LNCAP (cell line): ENCODE measurements around the gene DNMBP.

Experiments
- TF ChIP-seq, protein P1 (sequence below): fragments of 450-650 bp; IDR thresholded peaks from 2 replicates; pipeline ENCODE4 v1.5.1; 2017; ENCODE audit warnings: mild to moderate bottlenecking

The DNMBP gene

DNA sequence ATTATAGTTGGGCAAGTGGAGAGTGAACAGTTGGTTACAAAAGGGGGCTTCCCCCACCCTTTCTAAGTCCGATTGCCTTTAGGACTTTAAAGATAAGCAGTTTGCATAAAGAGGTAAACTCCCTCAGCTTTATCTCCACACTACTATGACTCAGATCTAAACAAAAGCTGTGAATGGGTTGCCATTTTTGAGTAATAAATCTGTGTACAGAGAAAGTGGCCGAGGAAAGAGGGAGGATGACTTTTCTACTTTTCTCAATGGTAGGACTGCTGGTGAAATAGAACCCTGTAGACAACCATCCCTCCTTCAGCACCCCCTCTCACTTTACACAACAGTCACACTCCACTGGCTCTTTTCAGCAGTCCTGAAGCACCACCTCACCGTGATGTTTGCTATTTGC lies 71.2 kb downstream of the DNMBP start:
- TF ChIP-seq, protein P1, sequence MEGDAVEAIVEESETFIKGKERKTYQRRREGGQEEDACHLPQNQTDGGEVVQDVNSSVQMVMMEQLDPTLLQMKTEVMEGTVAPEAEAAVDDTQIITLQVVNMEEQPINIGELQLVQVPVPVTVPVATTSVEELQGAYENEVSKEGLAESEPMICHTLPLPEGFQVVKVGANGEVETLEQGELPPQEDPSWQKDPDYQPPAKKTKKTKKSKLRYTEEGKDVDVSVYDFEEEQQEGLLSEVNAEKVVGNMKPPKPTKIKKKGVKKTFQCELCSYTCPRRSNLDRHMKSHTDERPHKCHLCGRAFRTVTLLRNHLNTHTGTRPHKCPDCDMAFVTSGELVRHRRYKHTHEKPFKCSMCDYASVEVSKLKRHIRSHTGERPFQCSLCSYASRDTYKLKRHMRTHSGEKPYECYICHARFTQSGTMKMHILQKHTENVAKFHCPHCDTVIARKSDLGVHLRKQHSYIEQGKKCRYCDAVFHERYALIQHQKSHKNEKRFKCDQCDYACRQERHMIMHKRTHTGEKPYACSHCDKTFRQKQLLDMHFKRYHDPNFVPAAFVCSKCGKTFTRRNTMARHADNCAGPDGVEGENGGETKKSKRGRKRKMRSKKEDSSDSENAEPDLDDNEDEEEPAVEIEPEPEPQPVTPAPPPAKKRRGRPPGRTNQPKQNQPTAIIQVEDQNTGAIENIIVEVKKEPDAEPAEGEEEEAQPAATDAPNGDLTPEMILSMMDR = no peak

DNA sequence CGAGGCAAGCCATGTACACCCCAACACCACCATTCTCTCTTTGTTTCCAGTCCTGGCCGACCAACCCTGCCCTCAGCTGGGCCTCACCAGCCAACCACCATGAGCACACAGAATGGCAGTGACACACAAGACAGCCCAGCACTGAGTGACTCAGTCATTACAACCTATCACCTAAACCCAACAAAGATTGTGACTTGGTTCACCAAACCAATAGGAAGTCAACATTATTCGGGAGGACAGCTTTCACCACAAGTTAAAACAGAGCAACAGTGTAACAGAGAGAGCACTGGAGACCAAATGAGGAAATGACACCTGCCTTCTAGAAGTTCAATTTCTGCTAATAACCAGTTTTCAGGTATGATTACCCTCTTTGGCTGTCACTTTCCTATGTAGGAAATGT lies 72.1 kb downstream of the DNMBP start:
- TF ChIP-seq, protein P1 = no peak

DNA sequence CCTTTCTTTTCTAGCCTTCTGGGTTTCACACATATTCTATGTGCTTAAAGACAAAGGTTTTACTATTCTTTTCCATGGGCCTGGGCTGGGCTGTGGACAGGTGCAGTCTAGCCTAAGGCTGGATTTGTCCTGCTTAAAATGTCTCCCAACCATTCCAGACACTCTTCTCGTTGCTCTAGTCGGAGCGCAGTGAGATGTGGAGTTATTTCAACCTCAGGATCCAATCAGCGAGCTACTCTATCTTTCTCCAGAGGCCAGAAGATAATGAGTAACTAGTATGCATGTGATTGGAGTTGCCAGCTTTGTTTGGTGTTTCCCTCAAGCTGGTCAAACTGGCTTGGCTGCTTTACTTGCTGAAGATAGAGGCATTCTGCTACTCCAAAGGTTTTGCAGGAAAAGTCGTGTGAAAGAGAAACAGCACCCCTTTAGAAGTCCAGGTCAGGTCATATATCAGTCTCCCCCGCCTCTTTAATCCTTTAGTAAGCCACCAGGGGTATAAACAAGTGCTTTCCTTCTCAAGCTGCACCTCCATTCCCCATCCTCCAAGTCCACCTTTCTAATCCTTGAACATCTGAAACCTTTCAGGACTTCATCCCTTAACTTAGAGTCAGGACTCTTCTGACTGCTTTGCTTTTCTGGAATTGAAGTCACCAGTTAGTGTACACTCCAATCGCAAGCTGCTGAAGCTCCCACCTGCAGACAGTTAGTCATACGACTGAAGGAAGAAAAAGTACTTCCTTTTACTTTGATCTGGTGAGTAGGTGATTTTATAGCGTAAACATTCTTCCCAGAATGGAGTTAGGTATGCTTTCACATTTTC lies 78.8 kb downstream of the DNMBP start:
- TF ChIP-seq, protein P1 = no peak

DNA sequence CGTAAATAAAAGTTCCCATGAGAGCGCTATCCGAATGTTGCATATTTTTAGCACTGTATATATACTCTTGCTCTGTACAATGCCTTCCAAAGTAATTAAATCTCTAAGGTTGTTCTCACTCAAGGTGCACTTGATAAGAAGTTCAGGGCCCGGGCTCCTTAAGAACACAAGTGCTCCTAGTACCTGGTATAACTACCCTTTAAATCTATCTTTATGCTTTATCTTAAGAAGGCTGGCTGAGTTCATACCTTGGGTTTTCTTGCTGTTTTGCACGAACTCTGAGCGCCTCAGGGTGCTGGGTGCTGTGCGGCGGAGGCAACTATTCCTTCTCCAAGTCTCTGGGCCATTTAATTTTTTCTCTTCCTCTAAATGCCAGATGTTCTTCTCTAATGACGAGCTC lies 80.4 kb downstream of the DNMBP start:
- TF ChIP-seq, protein P1 = no peak

DNA sequence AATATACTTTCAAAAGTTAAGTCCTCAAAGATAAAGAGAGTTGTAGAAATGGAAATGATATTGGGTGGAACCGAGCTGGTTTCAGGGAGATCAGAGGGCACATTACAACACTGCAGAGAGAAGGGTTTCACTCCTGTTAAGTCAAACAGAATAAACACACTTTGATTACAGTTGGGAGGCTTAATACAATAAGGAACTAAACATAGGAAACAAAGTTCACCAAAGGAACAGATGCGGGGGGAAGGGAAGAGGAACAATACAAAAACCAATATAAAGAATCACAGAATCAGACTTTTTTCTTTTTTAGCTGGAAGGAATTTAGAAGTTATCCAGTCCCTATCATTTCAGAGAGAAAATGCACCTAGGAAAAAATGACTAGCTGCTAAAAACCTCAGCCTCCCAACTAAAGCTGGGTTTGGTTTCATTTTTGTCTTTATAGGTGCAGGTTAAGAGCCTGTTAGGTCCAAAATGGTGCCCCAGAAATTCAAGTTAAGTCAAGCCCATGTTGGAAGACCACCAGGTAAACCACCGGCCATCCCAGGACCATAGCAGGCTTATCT lies 81.9 kb downstream of the DNMBP start:
- TF ChIP-seq, protein P1 = no peak

DNA sequence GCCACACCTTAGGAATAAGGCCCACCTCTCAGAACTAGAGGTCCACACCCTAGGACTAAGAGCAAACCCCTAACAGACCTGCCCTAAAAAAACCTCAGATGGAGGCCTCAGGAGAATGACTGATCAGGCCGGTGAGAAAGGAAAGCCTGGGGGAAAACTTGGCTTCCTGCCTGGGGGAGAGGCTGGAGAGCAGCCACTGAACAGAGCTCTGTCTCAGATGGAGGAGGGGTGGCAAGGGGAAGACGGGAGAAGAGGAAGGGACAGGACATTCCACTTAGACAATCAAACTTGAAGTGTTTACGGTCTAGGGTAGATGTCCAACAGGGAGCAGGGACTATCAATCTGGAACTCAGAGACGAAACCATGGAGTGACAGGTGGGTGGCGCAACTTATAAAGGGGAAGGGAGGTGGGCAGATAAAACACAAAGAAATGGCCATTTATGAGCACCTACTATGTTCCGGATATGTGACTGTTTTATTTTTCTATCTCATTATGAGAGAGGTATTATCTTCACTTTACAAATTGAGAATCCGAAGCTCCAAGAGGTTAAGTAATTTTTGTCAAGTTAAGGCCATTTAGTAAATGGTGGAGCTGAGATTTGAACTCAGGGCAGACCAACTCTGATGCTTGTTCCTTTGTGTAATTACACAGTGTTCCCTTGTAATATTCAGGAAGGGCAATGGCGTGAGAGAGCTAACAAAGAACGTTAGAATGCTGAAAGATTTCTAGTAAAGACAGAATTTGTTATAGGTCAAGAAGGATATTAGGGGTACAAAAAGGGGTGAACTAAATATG lies 82.6 kb downstream of the DNMBP start:
- TF ChIP-seq, protein P1 = no peak

DNA sequence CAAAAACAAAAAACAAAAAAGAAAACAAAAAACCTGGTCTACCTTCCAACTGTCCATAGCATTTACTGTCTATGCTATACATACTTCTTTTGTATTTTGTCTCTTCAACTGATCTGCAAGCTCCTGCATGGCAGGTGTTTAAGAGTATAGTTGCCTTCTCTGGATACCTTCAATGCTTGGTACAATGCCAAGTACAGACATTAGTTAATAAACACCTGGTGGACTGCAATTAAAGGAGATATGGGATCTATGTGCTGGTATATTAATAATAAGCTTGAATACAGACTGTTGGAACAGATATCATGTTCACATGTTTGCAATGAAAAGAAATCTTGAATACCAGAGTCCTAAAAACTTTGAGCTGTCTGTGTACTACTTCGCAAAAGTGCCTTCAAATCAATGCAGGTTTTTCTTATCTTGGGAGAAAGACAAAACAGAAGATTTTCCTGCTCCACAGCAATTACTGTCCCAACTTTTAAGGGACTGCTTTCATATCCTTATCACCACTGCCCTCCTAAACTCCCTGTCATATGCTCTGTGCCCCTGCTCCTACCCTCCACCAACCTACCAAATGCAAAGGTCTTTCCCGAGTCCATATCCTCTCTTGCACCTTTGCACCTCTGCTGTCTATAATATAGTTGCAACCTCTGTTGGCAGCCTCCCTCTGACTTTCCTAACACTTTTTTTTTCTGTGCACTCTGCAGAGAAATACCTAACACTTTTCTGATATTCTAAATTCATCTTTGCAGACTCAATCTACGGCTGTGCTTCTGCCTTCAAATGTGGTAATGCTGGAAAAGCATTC lies 85.1 kb downstream of the DNMBP start:
- TF ChIP-seq, protein P1 = no peak
